GM12874 (cell line): ENCODE data around the gene POLR2B.

Experiments used
- CTCF ChIP-seq: IDR thresholded peaks from 2 replicates; pipeline ENCODE4 v1.5.1; 2011; ENCODE audit warnings: low read depth, mild to moderate bottlenecking, control low read depth, low read length, moderate library complexity; ENCODE audit not compliant: insufficient read depth

Gene POLR2B

GRCh38 chr4:56986952-56987351 is 8.3 kb downstream of the POLR2B start:
- TF ChIP-seq CTCF = no peak

GRCh38 chr4:56990109-56990905 is 11.6 kb downstream of the POLR2B start:
- TF ChIP-seq CTCF = no peak

- TF ChIP-seq CTCF = no peak
These were observed 16.8 kb downstream of the POLR2B start for GRCh38 chr4:56995525-56995924.

- no peak for TF ChIP-seq CTCF
These were observed 21.1 kb downstream of the POLR2B start for GRCh38 chr4:56999751-57000150.

GRCh38 chr4:57013543-57014120 is 34.9 kb downstream of the POLR2B start:
- TF ChIP-seq CTCF = no peak

GRCh38 chr4:57018980-57019379 is 40.3 kb downstream of the POLR2B start:
- TF ChIP-seq CTCF = no peak

- no peak for TF ChIP-seq CTCF
These were observed 41.9 kb downstream of the POLR2B start for GRCh38 chr4:57020467-57021101.
